GM18858 (cell line): Measurements from ENCODE around the gene ESYT2.

Source experiments
- ATAC-seq: cut with Tn5 transposase; IDR thresholded peaks from one replicate; pipeline ENCODE4 v1.9.1; 2021; ENCODE audit not compliant: unreplicated experiment

ESYT2 gene

DNA sequence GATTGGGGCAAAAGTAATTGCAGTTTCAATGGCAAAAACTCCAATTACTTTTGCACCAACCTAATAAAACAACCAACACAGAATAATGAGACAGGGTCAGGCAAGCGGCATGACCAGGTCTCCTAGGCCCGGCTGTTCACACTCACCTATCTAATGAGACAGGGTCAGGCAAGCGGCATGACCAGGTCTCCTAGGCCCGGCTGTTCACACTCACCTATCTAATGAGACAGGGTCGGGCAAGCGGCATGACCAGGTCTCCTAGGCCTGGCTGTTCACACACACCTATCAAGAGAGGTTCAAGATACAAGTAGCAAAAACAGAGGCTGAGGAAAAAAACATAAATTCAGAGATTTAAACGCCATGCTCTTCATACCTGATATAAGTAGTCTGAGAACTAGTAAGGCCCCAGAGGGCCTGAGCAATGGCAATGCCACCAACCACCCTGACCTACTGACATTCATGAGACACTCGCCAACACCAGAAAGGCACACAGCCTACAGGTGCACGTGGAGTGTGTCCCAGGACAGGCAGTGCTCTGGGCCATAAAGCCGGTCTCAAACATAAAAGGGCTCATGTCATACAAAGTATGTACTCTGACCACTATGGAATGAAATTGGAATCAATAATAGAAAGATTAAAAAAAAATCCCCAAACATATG is 84.1 kb downstream of the ESYT2 start:
- ATAC-seq: no peak

DNA sequence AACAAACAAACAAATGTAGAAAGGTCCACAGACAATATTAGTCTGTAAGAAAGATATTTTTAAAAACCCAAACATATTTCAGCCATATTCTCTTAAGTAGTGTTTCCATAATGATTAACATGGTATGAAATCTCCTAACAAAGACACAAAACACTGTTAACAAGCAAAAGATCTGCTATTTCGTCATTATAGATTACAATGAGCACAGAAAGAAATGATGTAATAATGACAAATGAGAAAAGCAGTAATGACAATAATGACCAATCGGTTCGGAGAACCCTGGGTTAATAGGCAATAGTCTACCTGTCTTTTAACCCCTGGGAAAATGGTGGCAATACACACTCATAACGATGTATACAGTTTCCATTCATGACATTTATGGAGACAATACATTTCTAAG is 85.2 kb downstream of the ESYT2 start:
- no peak for ATAC-seq

DNA sequence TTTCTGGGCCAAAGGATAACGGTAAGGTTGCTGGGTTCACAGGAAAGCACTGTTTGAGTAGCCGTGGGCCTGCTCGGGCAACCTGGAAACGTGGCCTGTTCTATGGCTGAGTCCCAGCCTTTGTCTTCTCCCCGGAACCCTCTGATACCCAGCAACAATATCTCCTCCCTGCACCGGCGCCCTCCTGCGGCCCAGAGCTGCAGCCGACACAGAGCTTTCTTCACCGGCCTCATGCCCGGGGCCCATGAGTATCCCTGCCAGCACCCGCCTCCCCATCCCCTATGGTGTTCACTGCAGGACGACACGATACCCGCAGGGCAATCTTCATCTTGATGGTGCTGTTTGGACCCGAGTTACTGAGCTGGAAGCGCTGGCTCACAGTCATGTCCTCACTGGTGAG is 86.1 kb downstream of the ESYT2 start:
- ATAC-seq: no peak

DNA sequence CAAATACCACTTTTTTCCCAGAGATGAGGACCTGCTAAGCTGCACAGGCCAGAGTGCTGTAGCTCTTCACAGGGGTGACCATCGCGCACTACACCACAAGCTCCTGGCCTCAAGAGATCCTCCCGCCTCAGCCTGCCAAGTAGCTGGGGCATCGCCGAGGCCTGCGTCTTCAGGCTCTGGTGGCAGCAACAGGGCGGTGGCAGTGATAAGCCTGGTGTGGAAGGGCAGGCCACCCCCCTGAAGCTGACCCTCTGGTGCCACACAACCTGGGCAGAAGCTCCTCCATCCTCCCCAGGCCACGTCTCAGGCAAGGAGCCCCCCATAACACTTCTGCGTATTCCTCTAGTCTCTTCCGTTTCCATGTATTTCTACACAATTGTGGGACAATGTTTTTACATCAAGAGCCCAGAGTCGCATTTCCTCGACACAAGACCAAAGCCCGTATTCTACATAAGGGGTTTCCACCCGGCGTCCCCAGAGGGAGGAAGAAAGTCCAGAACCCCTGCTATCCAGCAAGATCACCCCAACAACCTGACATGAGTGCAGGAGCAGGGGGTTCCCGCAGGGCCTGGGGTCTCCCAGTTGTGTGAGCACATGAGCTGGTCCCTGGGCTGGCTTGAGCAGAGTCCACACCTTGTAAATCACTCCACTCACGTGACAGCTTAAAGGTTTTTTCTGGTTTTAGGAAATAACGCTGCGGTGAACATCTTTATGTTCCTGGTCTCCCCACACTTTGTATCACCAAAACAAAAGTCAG is 87.1 kb downstream of the ESYT2 start:
- no peak for ATAC-seq

DNA sequence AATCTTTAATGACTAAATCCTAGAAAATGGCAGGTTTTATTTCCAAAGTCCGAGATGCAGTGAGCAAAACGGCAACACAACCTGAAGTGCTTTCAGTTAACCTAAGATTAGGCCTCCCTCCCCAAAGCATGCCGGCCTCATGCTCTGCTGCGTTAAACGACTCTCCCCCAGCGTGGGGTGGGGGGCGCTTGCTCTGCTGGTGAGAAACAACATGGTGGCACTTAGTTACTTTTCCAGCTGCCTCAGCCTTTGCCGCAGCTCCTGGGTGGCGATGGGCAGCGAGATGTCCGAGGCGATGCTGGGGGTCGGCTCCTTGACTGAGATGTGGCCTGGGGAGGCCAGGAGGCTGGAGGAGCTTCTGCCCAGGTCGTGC is 88.0 kb downstream of the ESYT2 start:
- no peak for ATAC-seq

DNA sequence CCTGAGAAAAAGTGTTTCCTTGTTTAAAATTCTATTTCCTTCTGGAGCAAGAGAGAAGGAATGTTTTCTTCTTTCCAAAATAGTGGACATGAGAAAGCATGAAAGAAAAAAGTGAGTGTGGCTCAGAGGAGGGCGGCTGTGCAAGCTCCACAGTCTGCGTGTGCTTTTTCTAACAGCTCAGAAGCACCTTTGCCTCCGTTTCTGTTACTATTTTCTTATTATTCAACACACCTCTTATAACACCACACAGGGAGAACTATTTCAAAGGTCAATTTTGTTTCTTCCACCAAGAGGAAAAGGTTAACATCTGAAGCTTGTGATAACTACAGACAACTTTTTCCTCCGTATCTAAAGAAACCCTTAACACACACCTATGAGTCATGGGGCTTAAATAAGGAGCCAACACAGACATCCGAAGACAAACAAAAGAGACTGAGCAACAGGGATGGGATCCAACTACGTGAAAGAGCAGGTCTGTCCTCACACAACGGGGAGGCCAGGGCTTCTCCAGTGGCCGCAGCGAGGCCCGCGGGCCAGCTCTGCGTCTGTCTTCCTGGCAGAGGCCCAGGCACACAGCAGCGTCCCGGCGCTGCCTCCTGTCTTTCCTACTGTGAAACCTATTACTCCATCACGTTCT is 88.5 kb downstream of the ESYT2 start:
- no peak for ATAC-seq

DNA sequence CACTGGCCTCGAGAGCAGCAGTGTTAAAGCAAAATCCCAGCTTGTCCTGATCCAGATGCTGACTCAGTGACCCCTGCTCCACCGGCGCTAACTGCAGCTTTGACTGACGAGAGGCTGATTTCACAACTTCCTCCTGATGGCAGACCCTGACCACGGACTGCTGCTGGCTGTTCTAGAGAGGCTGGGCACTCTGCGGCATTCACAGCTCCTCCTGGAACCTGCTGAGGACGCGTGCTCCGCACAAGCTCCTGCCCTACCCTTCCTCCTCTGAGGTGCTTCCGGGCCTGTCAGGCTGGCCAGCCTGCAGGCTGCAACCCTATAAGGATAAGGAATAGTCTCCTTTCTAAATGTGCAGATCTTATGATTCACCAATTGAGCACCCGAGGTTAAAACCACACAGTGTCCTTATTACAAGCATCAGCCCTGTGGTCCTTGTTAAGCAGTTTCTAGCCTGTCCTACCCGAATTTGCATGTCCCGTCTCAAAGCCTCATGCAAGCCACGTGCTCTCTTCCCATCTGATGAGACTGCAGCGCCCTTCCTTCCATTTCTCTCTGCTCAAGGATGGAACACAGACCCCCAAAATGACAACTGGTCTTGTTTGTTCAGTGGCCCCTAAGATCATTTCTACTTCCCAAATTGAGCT is 89.2 kb downstream of the ESYT2 start:
- ATAC-seq: no peak

DNA sequence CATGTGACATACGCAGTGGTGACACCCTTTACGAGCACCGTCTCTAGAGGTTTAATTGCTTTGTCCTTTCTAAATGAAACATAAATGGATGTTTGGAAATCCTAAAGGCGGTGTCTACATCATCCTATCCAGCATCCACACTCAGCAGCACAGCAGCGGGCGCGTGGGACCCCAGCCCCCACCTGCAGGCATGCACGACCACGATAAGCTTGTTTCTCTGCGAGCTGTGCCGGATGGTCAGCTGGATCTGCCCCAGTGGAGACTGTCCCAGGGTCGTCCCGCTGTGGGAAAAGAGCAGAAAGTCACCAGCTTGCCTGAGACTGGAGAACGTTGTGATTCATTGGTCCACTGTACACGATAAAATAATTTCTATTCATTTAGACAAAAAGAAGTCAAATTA is 90.5 kb downstream of the ESYT2 start:
- ATAC-seq: no peak

DNA sequence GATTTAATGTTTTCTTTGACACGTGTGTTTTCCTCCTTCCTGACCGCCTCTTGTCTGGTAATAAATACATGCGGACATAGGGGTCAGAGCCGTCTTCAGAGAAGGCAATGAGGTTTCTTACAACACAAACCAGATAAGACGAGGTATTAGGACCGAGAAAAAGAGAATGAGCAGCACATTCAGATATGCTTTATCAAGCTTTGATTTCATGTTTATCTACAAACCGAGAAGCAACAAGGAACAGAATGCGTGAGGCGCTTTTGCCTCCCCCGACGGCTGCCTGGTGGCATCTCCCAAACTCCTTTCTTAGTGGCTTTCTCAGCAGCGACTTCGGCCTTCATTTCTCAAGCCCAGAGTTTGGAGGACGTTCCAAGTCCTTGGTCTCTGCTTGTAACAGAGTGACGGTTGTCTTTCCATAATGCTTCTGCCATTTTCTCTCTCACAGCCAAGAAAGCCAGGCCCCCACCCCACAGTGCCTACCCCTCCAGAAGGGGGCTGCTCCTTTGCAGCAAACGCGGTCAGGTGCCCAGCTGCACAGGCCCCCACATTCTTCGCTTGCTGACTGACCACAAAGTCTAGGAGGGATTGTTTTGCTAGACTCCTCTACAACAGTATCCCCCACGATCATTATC is 92.1 kb downstream of the ESYT2 start:
- no peak for ATAC-seq

DNA sequence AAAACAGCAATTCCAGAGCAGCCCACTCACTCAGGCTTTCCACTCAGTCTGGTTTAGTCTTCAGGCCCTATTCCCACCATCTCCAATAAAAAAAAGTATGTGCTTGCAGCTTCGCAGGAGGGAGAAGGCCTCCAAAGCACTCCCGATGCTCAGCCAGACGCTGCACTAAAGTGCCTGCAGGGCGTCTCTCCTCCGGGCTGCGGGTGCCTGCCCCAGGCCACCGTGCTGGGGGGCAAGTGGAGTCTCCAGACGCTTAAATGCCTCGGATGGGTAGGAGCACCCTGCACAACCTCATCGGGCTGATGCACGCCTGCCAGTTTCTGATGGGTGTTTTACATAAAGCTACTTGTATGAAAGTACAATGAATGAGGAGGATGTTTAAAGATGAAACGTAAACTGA is 93.4 kb downstream of the ESYT2 start:
- no peak for ATAC-seq

DNA sequence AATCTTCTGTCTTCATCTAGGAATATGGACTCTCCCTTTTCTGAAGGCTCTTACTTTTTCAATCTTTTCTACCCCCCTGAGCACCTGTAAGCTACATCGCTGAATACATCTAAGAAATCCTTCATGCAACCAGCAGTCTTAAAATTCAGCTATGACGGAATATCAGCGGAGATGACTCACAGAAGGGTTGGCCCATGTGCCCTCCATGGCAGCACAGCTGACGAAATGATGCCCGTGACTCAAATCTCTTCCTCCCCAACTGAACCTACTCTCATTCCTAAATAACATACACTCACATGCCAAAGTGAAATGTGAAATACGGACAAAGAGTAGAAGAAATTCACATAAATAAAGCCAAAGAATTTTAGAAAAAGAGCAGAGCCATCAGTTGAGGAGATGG is 94.4 kb downstream of the ESYT2 start:
- no peak for ATAC-seq

DNA sequence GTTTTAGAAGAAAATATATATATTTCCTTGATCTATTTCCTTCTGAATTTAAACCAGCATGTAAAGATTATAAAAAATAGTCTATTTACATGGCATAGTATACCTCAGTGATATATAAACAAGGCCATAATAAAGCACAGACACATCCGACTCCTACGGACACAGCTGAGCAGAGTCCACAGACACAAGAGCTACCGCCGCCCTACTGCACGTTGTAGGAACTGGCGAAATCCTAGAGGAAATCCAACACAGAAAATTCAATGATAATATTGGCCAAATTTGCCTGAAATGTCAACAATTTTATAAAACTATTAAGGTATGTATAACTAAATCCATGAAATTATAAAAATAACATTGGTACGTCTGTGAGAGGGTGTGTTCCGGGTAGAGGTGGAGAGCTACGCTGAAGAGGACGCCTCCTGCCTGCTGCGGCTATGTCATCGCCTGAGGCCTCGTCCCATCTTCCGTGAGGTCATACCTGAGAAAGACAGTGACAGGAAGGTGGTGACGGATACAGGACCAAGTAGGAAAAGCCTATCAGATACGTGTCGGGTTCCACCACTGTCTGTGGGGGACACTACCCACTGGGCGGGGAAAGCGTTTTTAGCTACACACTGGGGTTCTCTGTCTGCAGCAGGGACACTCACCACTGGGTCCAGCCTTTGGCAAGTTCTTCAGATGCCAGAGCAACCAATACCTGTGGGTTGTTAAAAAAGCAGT is 95.4 kb downstream of the ESYT2 start:
- no peak for ATAC-seq

DNA sequence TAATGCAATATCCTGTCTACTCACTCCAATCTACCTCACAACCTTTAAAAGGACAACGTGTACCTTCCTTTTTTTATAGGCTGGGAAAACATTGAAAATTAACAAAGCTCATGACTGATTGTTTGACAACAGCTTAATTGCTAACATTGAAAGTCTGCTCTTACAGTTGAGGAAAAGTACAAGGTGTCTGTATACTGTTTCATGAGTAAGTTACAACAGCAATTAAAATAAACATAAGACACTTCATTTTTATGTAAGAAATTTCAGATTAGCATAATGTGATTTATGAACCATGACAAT is 96.1 kb downstream of the ESYT2 start:
- no peak for ATAC-seq

DNA sequence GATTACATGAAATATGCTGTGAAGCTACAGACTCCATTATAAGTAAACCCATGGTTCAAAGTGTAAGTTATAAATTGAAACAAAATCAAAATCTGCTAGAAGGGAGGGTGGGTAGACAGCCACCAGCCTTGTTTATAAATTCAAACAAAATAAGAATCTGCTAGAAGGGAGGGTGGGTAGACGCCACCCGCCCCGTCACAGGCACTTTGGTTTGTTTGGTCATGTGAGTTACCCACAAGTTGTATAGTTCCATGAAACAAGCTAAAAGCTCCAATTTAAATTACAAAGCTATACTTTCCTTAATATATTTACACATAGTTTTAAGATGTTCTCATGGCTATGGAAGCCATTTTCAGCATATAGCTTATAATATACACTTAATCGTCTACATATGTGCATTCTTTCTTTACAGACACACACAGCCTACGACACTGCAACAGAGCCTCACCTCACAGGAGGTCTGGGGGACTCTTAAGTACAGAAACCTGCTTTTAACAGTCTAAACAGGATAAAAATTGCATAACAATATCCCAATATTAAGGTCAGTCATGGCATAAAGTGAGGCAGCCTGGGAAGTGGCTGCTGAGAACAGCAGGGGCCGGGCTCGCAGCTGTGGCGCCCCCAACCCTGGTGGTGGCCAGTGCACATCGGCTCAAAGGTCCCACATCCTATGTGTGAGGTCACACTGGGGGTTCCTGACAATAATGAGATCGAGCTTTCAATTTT is 96.7 kb downstream of the ESYT2 start:
- no peak for ATAC-seq

DNA sequence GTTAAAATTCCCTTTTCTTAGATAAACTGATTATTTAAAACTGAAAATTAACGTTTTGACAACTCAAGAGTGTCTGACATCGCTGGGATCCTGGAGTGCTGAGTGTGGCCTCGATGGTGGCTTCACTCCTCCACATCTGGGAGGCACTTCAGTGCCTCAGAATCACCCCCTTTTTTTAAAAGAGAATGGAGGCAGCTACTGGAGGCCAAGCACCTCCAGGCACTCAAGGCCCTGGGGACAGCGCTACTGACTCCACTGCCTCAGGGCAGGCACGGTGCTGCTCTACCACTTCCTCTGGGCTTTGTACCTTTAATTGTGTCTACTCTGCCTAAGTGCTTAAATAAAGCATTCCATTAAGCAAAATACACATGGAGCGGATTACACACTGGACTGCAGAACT is 97.5 kb downstream of the ESYT2 start:
- no peak for ATAC-seq

DNA sequence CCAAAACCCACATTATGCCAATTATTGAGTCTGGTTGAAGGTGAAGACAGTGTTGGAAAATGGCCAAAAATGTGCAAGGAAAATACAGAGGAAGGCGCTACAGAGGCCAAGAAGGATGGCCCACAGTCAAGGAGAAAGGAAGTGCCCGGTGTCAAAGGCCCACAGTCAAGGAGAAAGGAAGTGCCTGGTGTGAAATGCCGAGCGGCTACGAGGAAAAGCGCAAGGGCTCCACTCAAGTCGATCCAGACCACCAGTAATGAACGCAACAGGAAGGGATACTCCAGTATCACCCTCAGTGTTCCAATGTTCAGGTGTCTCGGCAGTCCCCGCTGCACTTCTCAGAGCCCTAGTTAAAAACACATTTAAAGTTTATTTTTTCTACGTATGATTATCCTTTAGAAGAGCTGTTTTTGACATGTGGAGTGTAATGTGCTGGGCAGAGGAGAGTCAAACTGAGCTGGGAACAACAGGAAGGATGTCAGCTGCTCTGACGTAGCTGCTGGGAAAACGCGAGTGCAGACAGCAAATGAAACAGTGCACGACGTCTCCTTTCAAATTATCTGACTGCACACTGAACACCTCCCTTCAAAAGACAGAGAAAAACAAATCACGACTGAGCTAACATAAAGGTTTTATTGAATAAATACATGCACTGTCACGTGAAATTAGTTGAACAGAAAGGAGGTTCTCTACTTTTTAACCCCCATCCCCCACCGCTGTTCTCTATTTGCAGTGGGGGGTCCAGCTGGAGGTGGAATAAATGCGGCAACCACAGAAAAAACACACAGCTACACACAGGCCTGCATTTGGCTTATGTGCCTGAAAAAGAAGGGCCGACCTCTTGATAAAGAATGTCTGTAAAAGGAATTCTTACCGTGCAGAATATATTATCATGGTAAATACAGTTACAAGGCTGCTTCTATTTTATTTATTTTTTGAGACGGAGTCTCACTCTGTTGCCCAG is 98.6 kb downstream of the ESYT2 start:
- no peak for ATAC-seq

DNA sequence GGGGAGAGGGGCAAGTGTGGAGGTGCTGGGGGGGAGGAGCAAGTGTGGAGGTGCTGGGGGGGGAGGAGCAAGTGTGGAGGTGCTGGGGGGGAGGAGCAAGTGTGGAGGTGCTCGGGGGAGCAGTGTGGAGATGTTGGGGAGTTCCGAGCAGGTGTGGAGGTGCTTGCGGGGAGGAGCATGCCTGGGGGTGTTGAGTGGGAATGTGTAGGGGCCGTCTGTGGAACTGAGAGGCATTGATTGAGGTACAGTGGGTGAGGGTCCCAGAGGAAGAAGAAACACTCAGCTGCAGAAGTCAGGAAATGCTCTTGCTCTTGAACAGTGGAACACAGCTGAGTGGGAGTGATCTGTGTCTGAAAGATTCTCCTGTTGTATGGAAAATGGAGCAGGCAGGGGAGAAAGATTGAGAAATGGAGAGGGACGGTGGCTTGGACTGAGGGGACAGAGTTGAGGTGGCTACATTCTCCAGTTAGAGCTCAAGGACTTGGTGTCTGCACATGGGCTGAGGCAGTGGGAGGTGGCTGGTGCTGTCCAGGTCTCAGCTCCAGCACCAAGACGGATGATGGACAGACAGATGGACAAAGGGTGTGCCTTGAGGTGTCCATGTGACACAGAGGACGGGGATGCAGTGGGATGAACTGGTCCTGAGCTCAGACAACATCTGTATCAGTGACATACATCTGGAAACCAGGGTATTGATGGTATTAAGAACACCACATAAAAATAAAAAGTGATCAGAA is 99.5 kb downstream of the ESYT2 start:
- ATAC-seq: no peak

DNA sequence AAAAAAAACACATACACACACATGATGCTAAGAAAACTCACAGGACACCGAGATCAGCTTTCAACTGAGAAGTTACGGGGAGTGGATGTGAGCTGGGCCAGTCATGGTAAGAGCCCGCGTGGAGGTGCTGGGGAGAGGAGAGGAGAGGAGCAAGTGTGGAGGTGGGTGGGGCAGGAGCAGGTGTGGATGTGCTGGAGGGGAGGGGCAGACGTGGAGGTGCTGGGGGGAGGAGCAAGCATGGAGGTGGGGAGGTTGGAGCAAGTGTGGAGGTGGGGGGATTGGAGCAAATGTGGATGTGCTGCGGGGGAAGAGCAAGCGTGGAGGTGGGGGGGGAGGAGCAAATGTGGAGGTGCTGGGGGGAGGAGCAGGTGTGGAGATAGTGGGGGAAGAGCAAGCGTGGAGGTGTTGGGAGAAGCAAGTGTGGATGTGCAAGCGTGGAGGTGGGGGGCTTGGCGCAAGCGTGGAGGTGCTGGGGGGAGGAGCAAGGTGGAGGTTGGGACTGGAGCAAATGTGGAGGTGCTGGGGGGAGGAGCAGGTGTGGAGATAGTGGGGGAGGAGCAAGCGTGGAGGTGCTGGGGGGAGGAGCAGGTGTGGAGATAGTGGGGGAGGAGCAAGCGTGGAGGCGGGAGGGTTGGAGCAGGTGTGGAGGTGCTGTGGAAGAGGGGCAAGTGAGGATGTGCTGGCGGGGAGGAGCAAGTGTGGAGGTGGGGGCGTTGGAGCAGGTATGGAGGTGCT is 100.2 kb downstream of the ESYT2 start:
- ATAC-seq: no peak
